Right lobe of liver (tissue), 4 donors: ENCODE results near the gene GK2.

ENCODE experiments used
- POLR2A ChIP-seq: fragments of 450-650 bp; IDR thresholded peaks from one replicate; pipeline ENCODE4 v1.6.1; 2017; ENCODE audit warnings: antibody characterized with exemption, mild to moderate bottlenecking
- TF ChIP-seq, protein P1 (sequence below), 4 donors: fragments of 200-600 bp in 3 of 4; fragments of 450-650 bp in 1 of 4; IDR thresholded peaks; one replicate each; pipeline versions ENCODE4 v1.5.1 to v1.8.0; 2016 to 2022; ENCODE audit warnings: antibody characterized with exemption in 4 of 4, mild to moderate bottlenecking in 2 of 4
- donor health status: DM: no; HTN: no; CAD: no.
- donor health status: DM: no; HTN: no; CAD: no.
- donor health status: DM: no; HTN: yes; CAD: no.

DNA sequence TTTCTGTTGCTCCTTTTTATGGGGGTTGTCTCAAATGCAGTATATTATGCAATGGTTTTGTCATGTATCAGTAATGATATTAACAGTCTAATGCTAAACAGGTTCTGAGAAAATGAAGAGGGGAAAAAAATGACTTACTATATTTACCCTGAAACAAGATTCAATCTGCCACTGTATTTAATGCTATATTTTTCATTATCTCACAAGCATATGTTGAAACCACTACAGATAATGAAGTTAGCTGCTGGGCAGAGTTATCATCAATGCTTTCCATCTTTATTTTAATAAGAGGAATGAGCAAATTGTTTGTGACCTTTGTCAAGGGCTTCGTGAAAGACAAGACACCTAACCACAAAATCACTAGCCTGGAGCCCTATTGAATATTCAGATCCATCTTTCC is 49.6 kb downstream of the GK2 start:
- no peak for TF ChIP-seq POLR2A
- TF ChIP-seq, protein P1, sequence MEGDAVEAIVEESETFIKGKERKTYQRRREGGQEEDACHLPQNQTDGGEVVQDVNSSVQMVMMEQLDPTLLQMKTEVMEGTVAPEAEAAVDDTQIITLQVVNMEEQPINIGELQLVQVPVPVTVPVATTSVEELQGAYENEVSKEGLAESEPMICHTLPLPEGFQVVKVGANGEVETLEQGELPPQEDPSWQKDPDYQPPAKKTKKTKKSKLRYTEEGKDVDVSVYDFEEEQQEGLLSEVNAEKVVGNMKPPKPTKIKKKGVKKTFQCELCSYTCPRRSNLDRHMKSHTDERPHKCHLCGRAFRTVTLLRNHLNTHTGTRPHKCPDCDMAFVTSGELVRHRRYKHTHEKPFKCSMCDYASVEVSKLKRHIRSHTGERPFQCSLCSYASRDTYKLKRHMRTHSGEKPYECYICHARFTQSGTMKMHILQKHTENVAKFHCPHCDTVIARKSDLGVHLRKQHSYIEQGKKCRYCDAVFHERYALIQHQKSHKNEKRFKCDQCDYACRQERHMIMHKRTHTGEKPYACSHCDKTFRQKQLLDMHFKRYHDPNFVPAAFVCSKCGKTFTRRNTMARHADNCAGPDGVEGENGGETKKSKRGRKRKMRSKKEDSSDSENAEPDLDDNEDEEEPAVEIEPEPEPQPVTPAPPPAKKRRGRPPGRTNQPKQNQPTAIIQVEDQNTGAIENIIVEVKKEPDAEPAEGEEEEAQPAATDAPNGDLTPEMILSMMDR (IDR thresholded peaks at IDR 0.05): no peak
